GM19324 (cell line): ENCODE data around the gene WSB1.

Source experiments
- ATAC-seq: cut with Tn5 transposase; IDR thresholded peaks from one replicate; pipeline ENCODE4 v1.9.1; 2021; ENCODE audit warnings: mild to moderate bottlenecking, moderate library complexity; ENCODE audit not compliant: unreplicated experiment, low FRiP score

WSB1 gene

GRCh38 chr17:27354491-27355081, 60.7 kb downstream of the WSB1 start:
- ATAC-seq: no peak

- ATAC-seq: no peak
Observed at GRCh38 chr17:27355419-27355818, 61.5 kb downstream of the WSB1 start.

GRCh38 chr17:27356091-27356705, 62.3 kb downstream of the WSB1 start:
- ATAC-seq: no peak

GRCh38 chr17:27357236-27357635, 63.3 kb downstream of the WSB1 start:
- ATAC-seq: no peak

- no peak for ATAC-seq
Observed at GRCh38 chr17:27360507-27360906, 66.6 kb downstream of the WSB1 start.

- no peak for ATAC-seq
Observed at GRCh38 chr17:27361695-27362094, 67.8 kb downstream of the WSB1 start.

- no peak for ATAC-seq
Observed at GRCh38 chr17:27362503-27362902, 68.6 kb downstream of the WSB1 start.

- no peak for ATAC-seq
Observed at GRCh38 chr17:27362909-27363308, 69.0 kb downstream of the WSB1 start.

- ATAC-seq: no peak
Observed at GRCh38 chr17:27363326-27363725, 69.4 kb downstream of the WSB1 start.
